ENCODE data around the gene ZNF219. TPM values are rescaled to one million over a fixed set of nuclear protein-coding genes. Genes with fewer than 3 reads are reported as not detected.
A peak's percentile ranks its signal among the peaks of the same experiment; 100 is the strongest.

The ZNF219 gene
- total RNA-seq, 1 experiment from 2014 or later = 84.5 TPM

DNA sequence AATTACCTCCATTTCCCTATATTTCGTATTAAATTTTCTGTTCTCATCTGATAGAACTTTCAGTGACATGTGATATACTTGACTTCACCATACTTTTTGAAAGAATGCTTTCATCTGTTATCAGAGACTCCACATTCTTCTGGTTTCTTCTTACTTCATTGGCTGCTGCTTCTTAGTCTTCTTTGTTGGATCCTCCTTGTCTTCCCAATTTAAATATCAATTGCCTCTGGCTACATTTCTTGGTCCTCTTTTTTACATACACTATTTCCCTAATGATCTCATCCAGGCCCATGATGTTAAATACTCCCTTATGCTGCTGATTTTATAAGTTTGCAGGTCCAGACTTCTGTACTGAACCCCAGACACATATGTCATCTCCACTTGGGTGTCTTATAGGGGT lies 35.4 kb upstream of the ZNF219 start:
- no peak for DNase-seq
- Histone ChIP-seq H2BK120ac (ENCODE audit: low read depth, low read length, poor library complexity, severe bottlenecking) (no peak overlapping the region), H3K27me3 (ENCODE audit: insufficient read depth, low read length) (no peaks in the 10 kb centered on the region), H3K4me2 (ENCODE audit: insufficient read depth, insufficient read length, low read length) (no peak overlapping the region), H2BK20ac (ENCODE audit: low read depth, low read length, poor library complexity, severe bottlenecking) (no peak overlapping the region), H3K56ac (ENCODE audit: insufficient read length, low read depth, low read length) (no peak overlapping the region), H3K4me1 (ENCODE audit: insufficient read depth, low read length) (no peaks in the 10 kb centered on the region), H4K5ac (ENCODE audit: insufficient read length, low read depth, low read length) (no peak overlapping the region), H3T11ph (ENCODE audit: low read length) (no peak overlapping the region), H3K9ac (ENCODE audit: extremely low read depth, insufficient read length, low read length) (no peak overlapping the region), H3K9me3 (ENCODE audit: control insufficient read depth, low read depth, low read length) (no peaks in the 10 kb centered on the region), H2BK5ac (ENCODE audit: insufficient read length, low read length) (no peak overlapping the region), H4K91ac (ENCODE audit: insufficient read length, low read depth, low read length) (no peak overlapping the region), H3K23me2 (ENCODE audit: insufficient read length, low read depth, low read length, poor library complexity, severe bottlenecking) (no peaks in the 10 kb centered on the region), H4K8ac (replicated peaks; ENCODE audit: insufficient read length, low read depth, low read length) (no peak overlapping the region), H3K79me2 (ENCODE audit: insufficient read depth, low read length) (no peaks in the 10 kb centered on the region), H3K4ac (ENCODE audit: low read depth, low read length) (no peak overlapping the region), H2AK5ac (ENCODE audit: insufficient read length, low read length) (no peak overlapping the region), H3K79me1 (ENCODE audit: insufficient read depth, low read depth, low read length, poor library complexity, severe bottlenecking) (no peaks in the 10 kb centered on the region), H2BK15ac (ENCODE audit: low read depth, low read length) (no peak overlapping the region), H2BK12ac (ENCODE audit: insufficient read length, low read depth, low read length) (no peak overlapping the region), H2AFZ (ENCODE audit: low read length) (peak overlapping the region; percentile 66), H3K18ac (ENCODE audit: insufficient read length, low read depth, low read length) (no peak overlapping the region), H3K14ac (ENCODE audit: insufficient read depth, low read length) (no peak overlapping the region), H3K23ac (ENCODE audit: insufficient read length, low read depth, low read length) (no peak overlapping the region), H3K27ac (ENCODE audit: insufficient read length, low read depth, low read length) (no peak overlapping the region), H4K20me1 (ENCODE audit: control insufficient read depth, insufficient read depth, insufficient read length) (no peaks in the 10 kb centered on the region)
- peak overlapping the region in 1 of 3 experiments; percentile 44; a peak in 3 of 7 replicates for H3K27ac Mint-ChIP-seq
- peaks cover 16 to 20% of the 10 kb centered on the region in 2 experiments for H3K4me1 Mint-ChIP-seq
- H3K27me3 Mint-ChIP-seq (ENCODE audit: low read depth) = no peaks in the 10 kb centered on the region
- H3K36me3 Mint-ChIP-seq (ENCODE audit: insufficient read depth in 1 of 3, low read depth in 3 of 3) = peaks cover 0 to 4% (median 1%) of the 10 kb centered on the region in 3 experiments; a peak in 2 of 7 replicates
- no peak overlapping the region for H3K4me3 Mint-ChIP-seq
- H3K9me3 Mint-ChIP-seq = peaks cover 7 to 8% of the 10 kb centered on the region in 2 experiments; a peak in 3 of 5 replicates
- 100% methylated on average over 1 of the region's 1 CpG for WGBS (ENCODE audit: extremely low coverage, insufficient read length, low lambda C conversion rate)
- TF ChIP-seq, protein P1, sequence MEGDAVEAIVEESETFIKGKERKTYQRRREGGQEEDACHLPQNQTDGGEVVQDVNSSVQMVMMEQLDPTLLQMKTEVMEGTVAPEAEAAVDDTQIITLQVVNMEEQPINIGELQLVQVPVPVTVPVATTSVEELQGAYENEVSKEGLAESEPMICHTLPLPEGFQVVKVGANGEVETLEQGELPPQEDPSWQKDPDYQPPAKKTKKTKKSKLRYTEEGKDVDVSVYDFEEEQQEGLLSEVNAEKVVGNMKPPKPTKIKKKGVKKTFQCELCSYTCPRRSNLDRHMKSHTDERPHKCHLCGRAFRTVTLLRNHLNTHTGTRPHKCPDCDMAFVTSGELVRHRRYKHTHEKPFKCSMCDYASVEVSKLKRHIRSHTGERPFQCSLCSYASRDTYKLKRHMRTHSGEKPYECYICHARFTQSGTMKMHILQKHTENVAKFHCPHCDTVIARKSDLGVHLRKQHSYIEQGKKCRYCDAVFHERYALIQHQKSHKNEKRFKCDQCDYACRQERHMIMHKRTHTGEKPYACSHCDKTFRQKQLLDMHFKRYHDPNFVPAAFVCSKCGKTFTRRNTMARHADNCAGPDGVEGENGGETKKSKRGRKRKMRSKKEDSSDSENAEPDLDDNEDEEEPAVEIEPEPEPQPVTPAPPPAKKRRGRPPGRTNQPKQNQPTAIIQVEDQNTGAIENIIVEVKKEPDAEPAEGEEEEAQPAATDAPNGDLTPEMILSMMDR (conservative IDR thresholded peaks at IDR 0.05) = no peak

Measured in H9 (cell line).